ENCODE results near the gene C3orf20.
A peak's percentile ranks its signal among the peaks of the same experiment; 100 is the strongest.

C3orf20 gene

GRCh38 chr3:14764331-14765059 is 89.6 kb downstream of the C3orf20 start:
- DNase-seq (ENCODE audit: low read depth) = peak; percentile 8
- TF ChIP-seq, protein P1, sequence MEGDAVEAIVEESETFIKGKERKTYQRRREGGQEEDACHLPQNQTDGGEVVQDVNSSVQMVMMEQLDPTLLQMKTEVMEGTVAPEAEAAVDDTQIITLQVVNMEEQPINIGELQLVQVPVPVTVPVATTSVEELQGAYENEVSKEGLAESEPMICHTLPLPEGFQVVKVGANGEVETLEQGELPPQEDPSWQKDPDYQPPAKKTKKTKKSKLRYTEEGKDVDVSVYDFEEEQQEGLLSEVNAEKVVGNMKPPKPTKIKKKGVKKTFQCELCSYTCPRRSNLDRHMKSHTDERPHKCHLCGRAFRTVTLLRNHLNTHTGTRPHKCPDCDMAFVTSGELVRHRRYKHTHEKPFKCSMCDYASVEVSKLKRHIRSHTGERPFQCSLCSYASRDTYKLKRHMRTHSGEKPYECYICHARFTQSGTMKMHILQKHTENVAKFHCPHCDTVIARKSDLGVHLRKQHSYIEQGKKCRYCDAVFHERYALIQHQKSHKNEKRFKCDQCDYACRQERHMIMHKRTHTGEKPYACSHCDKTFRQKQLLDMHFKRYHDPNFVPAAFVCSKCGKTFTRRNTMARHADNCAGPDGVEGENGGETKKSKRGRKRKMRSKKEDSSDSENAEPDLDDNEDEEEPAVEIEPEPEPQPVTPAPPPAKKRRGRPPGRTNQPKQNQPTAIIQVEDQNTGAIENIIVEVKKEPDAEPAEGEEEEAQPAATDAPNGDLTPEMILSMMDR (conservative IDR thresholded peaks at IDR 0.05; ENCODE audit: control insufficient read depth, insufficient read depth, low read depth, low read length) = no peak
- H3K4me3 ChIP-seq (ENCODE audit: control insufficient read depth, low read depth, low read length) = no peak overlapping the region

GRCh38 chr3:14765060-14765400 is 90.1 kb downstream of the C3orf20 start:
- no peak overlapping the region for H3K4me3 ChIP-seq (ENCODE audit: control insufficient read depth, low read depth, low read length)
- TF ChIP-seq, protein P1 (conservative IDR thresholded peaks at IDR 0.05; ENCODE audit: control insufficient read depth, insufficient read depth, low read depth, low read length) = no peak
- DNase-seq (ENCODE audit: low read depth) = no peak

DNA sequence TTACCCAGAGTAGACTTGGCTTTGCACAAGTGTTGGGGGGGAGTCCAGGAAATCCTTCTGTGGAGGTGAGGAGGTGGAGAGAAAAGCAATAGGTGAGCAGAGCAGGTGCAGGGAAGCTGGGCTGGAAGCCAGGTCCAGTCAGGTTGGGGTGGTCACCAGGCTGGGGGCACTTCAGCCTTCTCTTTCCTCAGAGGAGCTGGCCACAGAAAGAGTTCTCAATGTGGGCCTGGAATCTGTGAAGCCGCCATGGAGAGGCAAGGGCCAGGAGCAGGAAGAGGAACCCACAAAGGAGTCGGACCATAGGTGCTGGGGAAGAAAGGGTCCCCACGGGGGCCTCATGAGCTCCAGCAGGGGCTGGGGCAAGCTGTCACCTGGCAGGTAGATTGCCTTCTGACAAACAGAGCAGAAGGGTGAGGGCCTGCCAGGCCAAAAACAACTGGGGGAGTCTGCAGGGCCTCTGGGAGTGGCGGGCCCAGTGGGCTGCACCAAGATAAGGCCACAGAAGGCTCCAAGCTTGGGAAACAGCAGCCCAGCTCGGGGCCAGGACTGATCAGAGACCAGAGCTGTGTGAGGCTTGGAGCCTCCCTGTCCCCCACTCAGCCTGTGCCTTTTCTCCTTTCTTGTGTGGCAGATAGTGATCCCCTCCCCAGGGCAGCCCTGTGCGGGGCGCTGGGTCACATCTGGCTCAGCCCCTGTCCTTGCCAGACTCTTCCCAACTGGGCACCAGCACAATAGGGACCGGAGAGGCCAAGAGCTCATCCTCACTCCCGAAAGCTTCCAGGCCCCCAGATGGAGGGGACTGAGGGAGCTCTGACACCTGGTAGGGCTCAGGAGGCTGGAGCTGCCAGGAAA is 90.9 kb downstream of the C3orf20 start:
- no peak for DNase-seq (ENCODE audit: low read depth)
- TF ChIP-seq, protein P1 (conservative IDR thresholded peaks at IDR 0.05; ENCODE audit: control insufficient read depth, insufficient read depth, low read depth, low read length) = no peak
- no peak overlapping the region for H3K4me3 ChIP-seq (ENCODE audit: control insufficient read depth, low read depth, low read length)

GRCh38 chr3:14766428-14767244 is 91.7 kb downstream of the C3orf20 start:
- TF ChIP-seq, protein P1 (conservative IDR thresholded peaks at IDR 0.05; ENCODE audit: control insufficient read depth, insufficient read depth, low read depth, low read length) = no peak
- no peak for DNase-seq (ENCODE audit: low read depth)
- no peak overlapping the region for H3K4me3 ChIP-seq (ENCODE audit: control insufficient read depth, low read depth, low read length)

DNA sequence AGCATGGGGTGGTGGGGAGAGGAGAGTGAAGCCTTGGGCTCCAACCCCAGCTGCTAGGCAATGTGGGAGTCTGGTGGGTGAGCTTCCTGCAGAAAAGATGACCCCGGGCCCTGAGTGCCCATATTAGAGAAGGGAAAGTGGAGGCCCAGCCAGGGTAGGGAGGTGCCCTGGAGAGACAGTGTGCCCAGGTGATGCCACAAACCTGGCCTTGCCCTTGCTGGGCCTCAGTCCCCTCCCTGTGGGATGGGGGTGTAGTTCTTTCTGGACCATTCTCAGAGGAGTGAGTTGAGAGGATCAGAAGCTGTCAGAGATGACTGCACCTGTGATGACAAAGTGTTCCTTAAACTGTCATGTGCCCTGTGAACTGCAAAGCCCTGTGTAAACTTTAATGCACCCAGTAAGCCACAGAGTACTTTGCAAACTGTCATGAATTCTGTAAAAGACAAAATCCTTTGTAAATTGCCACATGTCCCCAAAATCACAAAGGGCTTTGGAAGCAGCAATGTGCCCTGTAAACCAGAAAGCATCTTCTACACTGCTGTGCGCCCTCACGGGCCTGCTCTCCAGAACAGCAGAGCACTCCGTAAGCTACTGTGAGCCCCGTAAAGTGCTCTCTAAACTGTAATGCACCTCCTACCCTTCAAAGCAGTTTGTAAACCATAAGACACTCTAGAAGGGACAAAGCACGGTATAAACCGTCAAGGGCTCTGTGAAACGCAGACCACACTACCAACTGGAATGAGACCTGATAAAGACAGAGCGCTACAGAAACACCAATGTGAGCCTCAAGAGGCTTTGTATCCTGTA is 92.5 kb downstream of the C3orf20 start:
- TF ChIP-seq, protein P1 (conservative IDR thresholded peaks at IDR 0.05; ENCODE audit: control insufficient read depth, insufficient read depth, low read depth, low read length) = no peak
- DNase-seq (ENCODE audit: low read depth) = no peak
- H3K4me3 ChIP-seq (ENCODE audit: control insufficient read depth, low read depth, low read length) = no peak overlapping the region

Data from fibroblast of mammary gland (primary cell).